ENCODE results near the gene MYOD1.

DNA sequence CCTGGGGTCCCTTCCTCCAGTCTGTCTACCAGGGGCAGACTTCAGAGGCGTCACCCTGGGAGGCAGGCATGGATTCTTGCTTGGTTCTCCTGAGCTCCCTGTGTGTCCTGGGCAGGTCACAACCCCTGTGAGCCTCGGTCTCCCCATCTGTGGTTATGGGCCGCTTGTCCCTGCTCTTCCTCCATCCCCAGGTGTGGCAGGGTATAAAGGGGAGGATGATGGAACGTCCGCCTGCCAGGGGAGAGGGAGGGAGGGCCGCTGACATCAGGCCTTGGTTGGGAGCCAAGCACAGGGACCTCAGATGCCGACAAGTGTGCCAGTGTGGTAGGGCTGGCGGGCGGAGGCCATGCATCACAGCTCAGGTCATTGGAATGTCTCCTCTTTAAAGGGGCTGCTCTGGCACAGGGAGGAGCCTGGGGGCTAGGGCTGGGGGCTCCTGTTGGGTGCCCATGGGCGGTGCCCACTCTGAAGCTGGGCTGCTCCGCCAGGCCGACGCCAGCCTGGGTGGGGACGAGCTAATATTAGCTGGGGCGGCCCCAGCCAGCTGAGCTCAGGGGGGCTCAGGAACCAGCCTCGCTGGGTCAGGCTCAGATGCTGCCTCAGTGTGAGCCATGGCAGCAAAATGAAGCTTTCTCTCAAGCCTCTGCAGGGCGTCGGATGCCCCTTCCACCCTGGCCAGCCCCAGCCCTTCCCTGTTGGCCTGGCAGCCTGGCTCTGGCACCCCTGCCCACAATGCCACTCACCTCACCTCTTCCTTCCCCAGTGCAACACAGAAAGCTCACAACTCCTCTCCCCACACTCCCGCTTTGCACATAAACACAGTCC, 28.0 kb downstream of the MYOD1 start:
- TF ChIP-seq, protein P1, sequence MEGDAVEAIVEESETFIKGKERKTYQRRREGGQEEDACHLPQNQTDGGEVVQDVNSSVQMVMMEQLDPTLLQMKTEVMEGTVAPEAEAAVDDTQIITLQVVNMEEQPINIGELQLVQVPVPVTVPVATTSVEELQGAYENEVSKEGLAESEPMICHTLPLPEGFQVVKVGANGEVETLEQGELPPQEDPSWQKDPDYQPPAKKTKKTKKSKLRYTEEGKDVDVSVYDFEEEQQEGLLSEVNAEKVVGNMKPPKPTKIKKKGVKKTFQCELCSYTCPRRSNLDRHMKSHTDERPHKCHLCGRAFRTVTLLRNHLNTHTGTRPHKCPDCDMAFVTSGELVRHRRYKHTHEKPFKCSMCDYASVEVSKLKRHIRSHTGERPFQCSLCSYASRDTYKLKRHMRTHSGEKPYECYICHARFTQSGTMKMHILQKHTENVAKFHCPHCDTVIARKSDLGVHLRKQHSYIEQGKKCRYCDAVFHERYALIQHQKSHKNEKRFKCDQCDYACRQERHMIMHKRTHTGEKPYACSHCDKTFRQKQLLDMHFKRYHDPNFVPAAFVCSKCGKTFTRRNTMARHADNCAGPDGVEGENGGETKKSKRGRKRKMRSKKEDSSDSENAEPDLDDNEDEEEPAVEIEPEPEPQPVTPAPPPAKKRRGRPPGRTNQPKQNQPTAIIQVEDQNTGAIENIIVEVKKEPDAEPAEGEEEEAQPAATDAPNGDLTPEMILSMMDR (IDR thresholded peaks at IDR 0.05), result no peak
- TF ChIP-seq POLR2A (IDR thresholded peaks at IDR 0.05), result no peak
